EH (cell line): Measurements from ENCODE around the gene AGXT2.
"Not testable (repeated sequence)": the region's sequence is repeated elsewhere in the genome, so short reads cannot be mapped to it uniquely, and the experiment has no call there.

Source experiments
- DNase-seq: peaks from one replicate; pipeline ENCODE4 v3.0.0-alpha.2; 2015; ENCODE audit warnings: low read depth

Gene AGXT2

DNA sequence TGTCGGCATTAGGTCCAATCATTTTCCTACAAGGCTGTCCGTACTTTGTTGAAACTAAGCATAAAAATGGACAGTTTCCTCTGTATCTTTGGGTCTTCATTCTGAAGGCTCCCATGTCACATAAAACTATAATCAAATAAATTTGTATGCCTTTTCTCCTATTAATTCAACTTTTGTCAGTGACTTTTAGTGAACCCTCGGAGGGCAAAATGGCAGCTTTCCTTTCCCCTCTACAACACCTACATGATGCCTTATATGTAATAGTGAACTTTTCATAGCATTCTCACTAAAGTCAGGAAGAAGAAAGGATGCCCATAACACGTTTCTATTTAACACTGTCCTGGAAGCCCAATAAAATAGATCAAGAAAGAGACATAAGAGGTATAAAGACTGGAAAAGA, 5.1 kb upstream of the AGXT2 start:
- no peak for DNase-seq

DNA sequence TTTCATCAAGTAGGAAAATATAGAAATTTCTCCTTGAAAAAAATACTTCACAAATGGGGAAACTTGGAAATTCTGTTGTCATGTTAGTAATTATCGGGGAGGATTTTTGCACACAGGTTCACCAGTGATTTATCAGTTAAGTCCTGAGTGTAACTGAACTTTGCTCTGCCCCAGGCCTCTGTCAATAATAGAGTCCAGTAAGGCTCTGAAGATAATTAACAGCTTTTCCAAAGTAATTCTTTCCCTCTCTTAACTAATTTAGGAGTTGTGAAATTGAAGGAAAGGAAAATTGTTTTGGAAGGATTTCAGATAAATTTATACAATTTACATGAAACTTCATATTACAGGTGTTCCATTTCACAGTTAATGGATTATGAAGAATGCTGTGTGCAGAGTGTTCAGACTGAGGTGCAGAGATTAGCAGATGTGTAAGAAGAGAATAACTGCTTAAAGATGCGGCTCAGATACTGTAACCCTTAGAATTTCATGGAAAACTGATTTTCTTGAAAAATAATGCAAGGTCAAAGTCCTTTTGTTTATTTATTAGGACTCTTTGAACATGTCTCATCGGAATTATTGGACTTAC, 2.9 kb upstream of the AGXT2 start:
- DNase-seq, result no peak

DNA sequence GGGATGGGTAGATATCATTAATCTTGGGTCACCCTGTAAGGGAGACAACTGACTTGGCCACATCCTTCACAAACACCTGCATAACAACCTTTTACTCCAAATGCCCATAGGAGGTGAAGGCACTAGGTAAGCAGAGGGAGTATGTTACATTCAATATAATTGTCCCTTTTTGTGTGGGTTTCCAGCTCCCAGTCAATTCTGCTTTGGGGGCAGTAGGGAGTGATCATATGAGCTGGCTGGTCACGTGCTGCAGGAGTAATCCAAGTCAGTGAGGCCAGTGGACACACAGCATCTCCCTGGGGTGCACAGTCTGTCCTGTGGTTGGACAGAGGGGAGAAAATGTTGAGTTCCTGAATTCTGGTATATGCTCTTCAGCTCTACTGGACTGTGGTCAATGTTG, 1.2 kb upstream of the AGXT2 start:
- no peak for DNase-seq

DNA sequence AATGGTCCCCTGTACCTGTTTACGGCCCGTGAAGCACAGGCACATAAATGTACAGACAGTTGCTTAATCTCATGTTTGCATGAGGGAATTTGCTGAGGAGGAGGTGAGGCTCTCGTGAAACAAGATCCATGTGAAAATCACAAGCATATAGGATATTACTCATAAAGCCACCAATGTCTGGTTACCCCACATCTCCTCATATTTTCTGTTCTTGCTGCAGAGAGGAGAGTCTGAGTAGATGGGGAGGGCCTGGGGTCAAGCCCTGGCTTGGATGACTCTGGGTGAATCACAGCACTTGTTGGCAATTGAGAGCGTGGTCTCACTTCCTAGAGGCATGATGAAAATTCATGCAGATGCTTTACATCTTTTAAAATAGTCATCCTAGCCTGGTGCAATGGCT, 975 bp downstream of the AGXT2 start:
- peak; percentile 91 for DNase-seq

DNA sequence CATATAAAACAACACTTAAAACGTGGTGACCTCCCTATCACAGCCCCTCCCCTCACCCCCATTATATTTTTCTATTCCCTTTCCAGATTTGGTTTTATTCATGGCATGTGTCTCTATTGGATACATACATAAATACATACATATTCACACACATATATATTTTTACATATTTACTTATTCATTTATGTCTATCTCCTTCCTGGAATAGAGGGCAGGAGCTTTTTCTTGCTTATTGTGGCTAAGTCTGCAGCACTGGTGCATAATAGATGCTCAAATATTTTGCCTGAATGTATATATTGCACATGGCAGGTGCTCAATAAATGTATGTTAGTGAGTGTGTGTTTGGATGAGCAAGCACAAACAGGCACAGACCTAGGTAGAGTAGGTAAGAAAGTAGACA, 2.5 kb downstream of the AGXT2 start:
- no peak for DNase-seq

DNA sequence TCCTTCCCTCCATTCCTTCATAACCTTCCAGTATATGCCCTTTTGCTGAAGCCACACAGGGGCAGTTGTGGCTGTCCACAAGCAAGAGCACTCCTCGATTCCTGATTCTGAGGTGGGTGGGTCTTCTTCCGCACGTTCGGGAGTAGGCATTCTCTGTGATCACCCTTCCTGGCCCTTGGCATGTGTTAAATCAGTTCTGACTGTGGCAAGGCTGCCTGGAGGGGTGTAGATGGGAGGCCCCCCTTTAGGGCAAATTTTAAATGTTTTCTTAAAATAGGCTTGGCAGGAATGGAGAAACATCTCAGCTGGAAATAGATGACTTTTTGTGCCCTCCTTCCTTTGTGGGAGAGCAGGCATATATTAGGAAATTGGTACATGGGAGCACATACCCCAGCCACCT, 3.1 kb downstream of the AGXT2 start:
- no peak for DNase-seq

DNA sequence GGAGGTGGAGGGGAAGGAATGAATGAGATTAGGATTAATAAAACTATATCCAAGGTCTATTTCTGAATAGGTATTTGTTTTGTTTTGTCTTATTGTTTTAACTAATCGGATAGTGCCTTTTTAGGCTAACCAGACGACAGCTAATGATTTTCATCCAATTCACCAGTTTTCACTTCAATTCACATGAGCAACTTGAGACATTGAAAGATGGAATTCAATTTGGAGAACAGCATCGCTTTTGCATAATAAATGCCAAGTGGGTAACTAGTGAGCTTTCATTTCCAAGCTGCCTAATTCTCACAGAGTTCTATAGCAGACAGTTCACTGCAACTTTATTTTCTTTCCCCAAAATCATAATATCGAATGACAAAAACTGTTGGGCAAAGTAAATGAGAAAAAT, 5.0 kb downstream of the AGXT2 start:
- no peak for DNase-seq

DNA sequence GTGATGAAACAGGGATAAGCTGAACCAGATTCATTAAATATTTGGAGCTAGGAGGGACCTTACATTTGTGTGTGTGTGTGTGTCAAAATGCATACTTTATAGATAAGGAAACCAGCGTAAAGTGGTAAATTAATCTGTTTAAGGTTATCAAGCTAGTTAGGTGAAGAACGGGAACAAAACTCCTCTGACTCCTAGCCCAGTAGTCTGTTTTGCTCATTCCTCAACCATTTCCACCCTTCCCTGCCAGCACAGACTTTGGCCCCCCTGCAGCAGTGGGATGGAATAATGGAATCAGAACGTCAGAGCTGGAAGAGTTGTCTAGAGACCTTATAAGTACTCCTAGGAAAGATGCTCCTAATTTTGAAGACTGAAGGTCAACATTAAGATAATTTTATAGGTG, 6.5 kb downstream of the AGXT2 start:
- no peak for DNase-seq

DNA sequence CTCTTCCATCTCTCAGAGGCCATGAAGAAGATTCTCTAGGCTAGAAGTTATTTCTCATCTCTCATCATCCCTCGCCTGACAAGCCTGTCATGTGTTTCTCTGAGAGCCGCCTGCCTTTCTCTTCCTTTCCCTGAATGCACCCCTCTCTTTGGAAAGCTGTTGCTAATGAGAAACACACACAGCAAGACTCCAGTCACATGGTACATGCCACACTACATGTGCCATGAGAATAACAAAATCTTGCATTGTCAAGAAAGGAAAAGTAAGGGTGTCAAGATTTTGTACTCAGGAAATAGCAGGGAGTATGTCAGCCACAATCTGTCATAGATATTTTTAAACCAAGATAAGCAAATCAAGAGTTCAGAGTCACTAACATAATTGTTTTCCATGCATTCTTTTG, 8.9 kb downstream of the AGXT2 start:
- DNase-seq, result no peak

- no peak for DNase-seq
Measured at GRCh38 chr5:35036536-35036935, 11.2 kb downstream of the AGXT2 start.

DNA sequence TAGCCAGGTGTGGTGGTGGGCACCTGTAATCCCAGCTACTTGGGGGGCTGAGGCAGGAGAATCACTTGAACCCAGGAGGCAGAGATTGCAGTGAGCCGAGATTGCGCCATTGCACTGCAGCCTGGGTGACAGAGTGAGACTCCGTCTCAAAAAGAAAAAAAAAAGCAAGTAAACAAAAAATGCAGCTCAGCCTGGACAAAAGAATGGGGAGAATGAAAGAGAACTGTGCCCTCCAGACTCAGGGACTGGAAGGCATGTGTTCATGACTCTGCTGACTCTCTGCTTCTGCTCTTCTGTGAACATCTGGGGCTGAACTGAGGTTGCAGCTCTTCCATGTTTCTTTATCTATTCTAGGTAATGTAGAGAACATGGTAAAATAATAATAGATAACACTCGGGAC, 11.8 kb downstream of the AGXT2 start:
- DNase-seq, result not testable (repeated sequence)

GRCh38 chr5:35035271-35035670, 12.5 kb downstream of the AGXT2 start:
- DNase-seq, result no peak

DNA sequence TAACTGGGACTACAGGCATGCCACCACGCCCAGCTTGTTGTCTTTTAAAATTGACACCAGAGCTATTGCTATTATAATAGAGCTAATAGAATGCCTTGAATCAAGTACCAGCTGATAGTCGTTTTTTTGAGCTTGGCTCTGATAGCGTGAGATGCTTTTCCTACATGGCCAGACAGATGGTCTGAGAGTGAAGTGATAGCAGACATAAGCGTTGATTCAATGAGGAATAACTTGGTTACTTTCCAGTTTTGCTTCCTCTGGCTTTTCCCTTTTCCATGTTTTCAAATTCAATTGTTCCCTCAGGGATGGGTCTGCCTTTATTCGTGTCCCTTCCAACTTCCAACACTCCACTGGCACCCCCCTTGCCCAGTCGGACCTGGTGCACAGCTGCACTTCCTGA, 15.4 kb downstream of the AGXT2 start:
- no peak for DNase-seq

- peak; percentile 49 for DNase-seq
Measured at GRCh38 chr5:35031276-35031675, 16.5 kb downstream of the AGXT2 start.

DNA sequence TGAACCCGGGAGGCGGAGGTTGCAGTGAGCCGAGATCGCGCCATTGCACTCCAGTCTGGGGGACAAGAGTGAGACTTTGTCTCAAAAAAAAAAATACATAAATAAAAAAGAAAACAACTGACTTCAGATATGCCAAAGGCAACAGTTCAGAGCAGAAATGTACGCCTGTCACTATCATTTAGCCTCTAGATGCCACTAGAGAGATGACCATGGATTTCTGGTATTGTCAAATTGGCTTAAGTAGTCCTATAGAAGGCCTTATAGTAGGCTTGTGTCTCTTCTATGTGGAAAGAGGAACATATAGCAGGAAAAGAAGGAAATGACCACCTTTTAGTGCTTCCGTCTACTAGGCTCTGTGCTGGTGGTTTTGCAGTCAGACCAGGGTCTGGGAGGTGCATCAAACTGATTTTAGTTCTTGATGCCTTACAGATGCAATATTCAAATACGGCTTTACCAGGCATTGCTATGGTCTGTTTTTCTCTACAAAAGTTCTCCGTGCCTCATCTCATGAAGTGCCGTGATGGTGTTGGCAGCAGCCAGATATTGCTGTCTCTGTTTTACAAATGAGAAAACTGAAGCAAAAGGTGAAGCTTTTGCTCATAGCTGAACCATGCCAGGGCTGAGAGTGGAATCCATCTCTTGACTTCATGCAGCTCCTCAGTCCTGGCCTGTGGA, 17.2 kb downstream of the AGXT2 start:
- no peak for DNase-seq

- peak; percentile 67 for DNase-seq
Measured at GRCh38 chr5:35029333-35029732, 18.4 kb downstream of the AGXT2 start.

- no peak for DNase-seq
Measured at GRCh38 chr5:35026941-35027340, 20.8 kb downstream of the AGXT2 start.

DNA sequence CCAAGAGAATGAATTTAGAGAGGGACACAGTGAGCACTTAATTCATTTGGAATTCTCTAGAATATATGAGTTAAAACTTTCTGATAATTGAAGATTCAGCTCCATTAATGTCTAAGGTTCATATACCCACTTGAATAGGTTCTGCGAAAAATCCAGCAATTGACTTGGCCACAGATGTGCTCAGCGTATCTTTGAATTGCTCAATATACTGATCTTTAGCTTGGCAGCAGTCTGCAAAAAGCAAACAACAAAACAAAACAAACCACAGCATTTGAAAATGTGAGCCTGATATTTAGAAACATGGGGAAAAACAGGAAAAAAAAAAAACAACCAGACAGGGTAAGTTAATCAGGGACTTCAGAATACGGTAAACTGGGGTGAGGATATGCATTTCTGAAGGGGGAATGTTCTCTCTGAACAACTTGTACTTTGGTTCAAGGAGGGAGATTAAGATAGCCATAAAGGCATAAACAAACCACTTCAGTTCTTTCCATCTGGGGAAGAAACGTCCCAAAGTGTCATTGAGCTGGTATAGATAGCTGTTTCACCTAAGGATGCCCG, 21.4 kb downstream of the AGXT2 start:
- no peak for DNase-seq

DNA sequence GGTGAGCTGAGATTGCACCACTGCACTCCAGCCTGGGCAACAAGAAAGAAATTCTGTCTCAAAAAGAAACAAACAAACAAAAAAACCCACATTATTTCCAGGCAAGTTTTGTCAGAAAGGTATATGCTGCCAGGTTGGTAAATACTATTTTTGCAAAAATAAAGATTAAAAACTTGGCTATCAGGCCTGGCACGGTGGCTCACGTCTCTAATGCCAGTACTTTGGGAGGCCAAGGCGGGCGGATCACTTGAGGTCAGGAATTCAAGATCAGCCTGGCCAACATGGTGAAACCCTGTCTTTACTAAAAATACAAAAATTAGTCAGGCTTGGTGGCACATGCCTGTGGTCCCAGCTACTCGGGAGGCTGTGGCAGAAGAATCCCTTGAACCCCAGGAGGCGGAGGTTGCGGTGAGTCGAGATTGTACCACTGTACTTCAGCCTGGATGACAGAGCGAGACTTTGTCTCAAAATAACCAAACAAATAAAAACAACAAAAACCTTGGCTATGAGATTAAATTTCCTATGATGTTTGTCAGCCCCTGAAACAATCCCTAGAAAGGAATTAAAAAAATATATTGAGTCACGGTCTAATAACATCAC, 22.7 kb downstream of the AGXT2 start:
- DNase-seq, result no peak

DNA sequence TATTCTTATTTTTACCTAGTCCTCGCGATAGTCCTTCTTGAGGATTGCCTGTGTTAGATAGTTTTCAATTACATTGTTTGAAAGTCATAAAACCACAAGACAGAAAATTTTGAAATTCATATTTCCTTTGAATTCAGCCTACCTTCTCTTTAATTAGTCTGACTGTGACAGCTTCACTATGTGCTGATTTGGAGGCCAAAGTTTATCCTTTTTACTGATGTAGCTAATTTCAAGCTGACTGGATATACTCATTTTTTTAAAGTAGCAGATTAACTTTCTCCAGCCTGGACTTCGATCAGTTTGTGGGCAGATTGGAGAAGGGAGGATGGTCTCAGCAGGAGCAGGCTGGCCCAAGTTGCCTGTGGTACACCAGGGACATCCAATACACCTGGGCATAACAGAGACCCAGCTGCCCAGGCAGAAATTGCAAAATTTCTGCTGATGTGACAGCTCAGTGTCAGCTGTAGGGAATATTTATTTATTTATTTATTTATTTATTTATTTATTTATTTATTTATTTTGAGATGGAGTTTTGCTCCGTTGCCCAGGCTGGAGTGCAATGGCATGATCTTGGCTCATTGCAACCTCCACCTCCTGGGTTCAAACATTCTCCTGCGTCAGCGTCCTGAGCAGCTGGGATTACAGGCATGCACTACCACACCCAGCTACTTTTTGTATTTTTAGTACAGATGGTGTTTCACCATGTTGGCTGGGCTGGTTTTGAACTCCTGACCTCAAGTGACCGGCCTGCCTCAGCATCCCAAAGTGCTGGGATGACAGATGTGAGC, 24.2 kb downstream of the AGXT2 start:
- DNase-seq, result no peak

GRCh38 chr5:35016174-35017051, 31.3 kb downstream of the AGXT2 start:
- DNase-seq, result no peak

GRCh38 chr5:35015063-35015462, 32.7 kb downstream of the AGXT2 start:
- DNase-seq, result no peak
